ENCODE results near the gene RXRG. TPM values are rescaled to one million over a fixed set of nuclear protein-coding genes. Genes with fewer than 3 reads are reported as not detected.
A peak's percentile ranks its signal among the peaks of the same experiment; 100 is the strongest.

Gene RXRG
- polyA plus RNA-seq, 6 donors from 2014 or later, result not detected

GRCh38 chr1:165387961-165388360 lies 57.0 kb downstream of the RXRG start:
- Mint-ChIP-seq H3K36me3 (no peaks in the 10 kb centered on the region), H3K27me3 (peaks cover 79 to 89% (median 86%) of the 10 kb centered on the region in 3 donors), H3K9me3 (peaks cover 0 to 2% (median 0%) of the 10 kb centered on the region in 7 donors), H3K27ac (no peak overlapping the region), H3K4me3 (no peak overlapping the region), H3K4me1 (peaks cover 4 to 8% (median 5%) of the 10 kb centered on the region in 3 donors)
- no peak for ATAC-seq (ENCODE audit: low read depth in 2 of 2)
- no peak for DNase-seq

- peaks cover 79 to 89% (median 86%) of the 10 kb centered on the region in 3 donors for H3K27me3 Mint-ChIP-seq
- H3K27ac Mint-ChIP-seq, result no peak overlapping the region
- no peak for DNase-seq
- ATAC-seq (ENCODE audit: low read depth in 2 of 2), result no peak
- H3K36me3 Mint-ChIP-seq, result no peaks in the 10 kb centered on the region
- peaks cover 0 to 3% (median under 1%) of the 10 kb centered on the region in 3 donors for H3K4me1 Mint-ChIP-seq
- H3K9me3 Mint-ChIP-seq, result peaks cover 0 to 2% (median 0%) of the 10 kb centered on the region in 7 donors
- H3K4me3 Mint-ChIP-seq, result no peak overlapping the region
Observed at GRCh38 chr1:165387505-165387904, 57.4 kb downstream of the RXRG start.

- ATAC-seq (ENCODE audit: low read depth in 2 of 2), result no peak
- no peak overlapping the region for H3K27ac Mint-ChIP-seq
Observed at GRCh38 chr1:165383599-165384405, 61.1 kb downstream of the RXRG start.

GRCh38 chr1:165383067-165383466 lies 61.9 kb downstream of the RXRG start:
- no peak overlapping the region for H3K27ac Mint-ChIP-seq
- H3K4me3 Mint-ChIP-seq, result no peak overlapping the region
- no peaks in the 10 kb centered on the region for H3K4me1 Mint-ChIP-seq
- no peaks in the 10 kb centered on the region for H3K9me3 Mint-ChIP-seq
- ATAC-seq (ENCODE audit: low read depth in 2 of 2) (no peak), DNase-seq (no peak)
- H3K27me3 Mint-ChIP-seq, result peaks cover 61 to 86% (median 80%) of the 10 kb centered on the region in 3 donors
- no peaks in the 10 kb centered on the region for H3K36me3 Mint-ChIP-seq

More at GRCh38 chr1:165383599-165384405, 61.1 kb downstream of the RXRG start:
- no peak for DNase-seq
- no peaks in the 10 kb centered on the region for H3K9me3 Mint-ChIP-seq
- H3K36me3 Mint-ChIP-seq, result no peaks in the 10 kb centered on the region
- H3K4me1 Mint-ChIP-seq, result no peaks in the 10 kb centered on the region
- H3K27me3 Mint-ChIP-seq, result peaks cover 68 to 88% (median 88%) of the 10 kb centered on the region in 3 donors
- H3K4me3 Mint-ChIP-seq, result no peak overlapping the region

- Mint-ChIP-seq H3K9me3 (peaks cover 0 to 5% (median 0%) of the 10 kb centered on the region in 7 donors), H3K36me3 (no peaks in the 10 kb centered on the region), H3K27ac (no peak overlapping the region), H3K4me3 (no peak overlapping the region), H3K27me3 (peaks cover 55 to 82% (median 72%) of the 10 kb centered on the region in 3 donors), H3K4me1 (peaks cover 3 to 4% (median 3%) of the 10 kb centered on the region in 3 donors)
- ATAC-seq (ENCODE audit: low read depth in 2 of 2), result no peak
- no peak for DNase-seq
Observed at GRCh38 chr1:165381745-165382505, 63.0 kb downstream of the RXRG start.

- Mint-ChIP-seq H3K4me1 (peaks cover 15 to 21% (median 16%) of the 10 kb centered on the region in 3 donors), H3K27ac (no peak overlapping the region), H3K4me3 (peak overlapping the region; percentile 0 to 81 (median 74)), H3K9me3 (peaks cover 0 to 6% (median 0%) of the 10 kb centered on the region in 7 donors), H3K27me3 (peaks cover 54 to 79% (median 73%) of the 10 kb centered on the region in 3 donors), H3K36me3 (no peaks in the 10 kb centered on the region)
- DNase-seq (no peak), ATAC-seq (ENCODE audit: low read depth in 2 of 2) (no peak)
Observed at GRCh38 chr1:165376811-165377311, 68.1 kb downstream of the RXRG start.

GRCh38 chr1:165376041-165376810 lies 68.7 kb downstream of the RXRG start:
- no peak for DNase-seq
- peaks cover 16 to 23% (median 18%) of the 10 kb centered on the region in 3 donors for H3K4me1 Mint-ChIP-seq
- ATAC-seq (ENCODE audit: low read depth in 2 of 2), result peak; percentile 25 to 27
- H3K27ac Mint-ChIP-seq, result no peak overlapping the region
- H3K27me3 Mint-ChIP-seq, result peaks cover 55 to 79% (median 75%) of the 10 kb centered on the region in 3 donors
- peak overlapping the region; percentile 0 to 81 (median 76) for H3K4me3 Mint-ChIP-seq
- no peaks in the 10 kb centered on the region for H3K36me3 Mint-ChIP-seq
- H3K9me3 Mint-ChIP-seq, result peaks cover 0 to 6% (median 0%) of the 10 kb centered on the region in 7 donors

- DNase-seq (no peak), ATAC-seq (ENCODE audit: low read depth in 2 of 2) (no peak)
- H3K4me1 Mint-ChIP-seq, result peaks cover 16 to 23% (median 18%) of the 10 kb centered on the region in 3 donors
- peaks cover 0 to 6% (median 0%) of the 10 kb centered on the region in 7 donors for H3K9me3 Mint-ChIP-seq
- H3K27ac Mint-ChIP-seq, result no peak overlapping the region
- H3K36me3 Mint-ChIP-seq, result no peaks in the 10 kb centered on the region
- peak overlapping the region in 2 of 8 donors; percentile 76 to 77 for H3K4me3 Mint-ChIP-seq
- H3K27me3 Mint-ChIP-seq, result peaks cover 57 to 79% (median 75%) of the 10 kb centered on the region in 3 donors
Observed at GRCh38 chr1:165375623-165376022, 69.3 kb downstream of the RXRG start.

- Mint-ChIP-seq H3K27me3 (peaks cover 70 to 84% (median 83%) of the 10 kb centered on the region in 3 donors), H3K4me3 (no peak overlapping the region), H3K4me1 (peaks cover 11 to 17% (median 12%) of the 10 kb centered on the region in 3 donors), H3K27ac (peak overlapping the region in 1 of 6 donors; percentile 11), H3K9me3 (no peaks in the 10 kb centered on the region), H3K36me3 (peaks cover 0 to 5% of the 10 kb centered on the region in 2 donors)
- DNase-seq (no peak), ATAC-seq (ENCODE audit: low read depth in 2 of 2) (no peak)
Observed at GRCh38 chr1:165371588-165372225, 73.2 kb downstream of the RXRG start.

GRCh38 chr1:165369255-165369848 lies 75.6 kb downstream of the RXRG start:
- Mint-ChIP-seq H3K4me1 (peaks cover 0 to 5% (median 4%) of the 10 kb centered on the region in 3 donors), H3K36me3 (peaks cover 0 to 5% of the 10 kb centered on the region in 2 donors), H3K27me3 (peaks cover 74 to 81% (median 81%) of the 10 kb centered on the region in 3 donors), H3K9me3 (no peaks in the 10 kb centered on the region), H3K4me3 (no peak overlapping the region), H3K27ac (peak overlapping the region in 1 of 6 donors; percentile 26)
- ATAC-seq (ENCODE audit: low read depth in 2 of 2), result peak in 1 of 2 donors; percentile 33
- peak; percentile 24 for DNase-seq

GRCh38 chr1:165367375-165367993 lies 77.4 kb downstream of the RXRG start:
- Mint-ChIP-seq H3K27ac (no peak overlapping the region), H3K27me3 (peaks cover 73 to 76% (median 74%) of the 10 kb centered on the region in 3 donors)
- ATAC-seq (ENCODE audit: low read depth in 2 of 2), result peak; percentile 49 to 56

More at GRCh38 chr1:165367375-165367993, 77.4 kb downstream of the RXRG start:
- Mint-ChIP-seq H3K36me3 (peaks cover 0 to 5% of the 10 kb centered on the region in 2 donors), H3K4me3 (no peak overlapping the region), H3K4me1 (peaks cover 0 to 5% (median 4%) of the 10 kb centered on the region in 3 donors), H3K9me3 (no peaks in the 10 kb centered on the region)
- peak; percentile 60 for DNase-seq
